Right lobe of liver (tissue), 6 donors: Measurements from ENCODE around the gene FIBP. TPM values are rescaled to one million over a fixed set of nuclear protein-coding genes. Genes with fewer than 3 reads are reported as not detected.
A peak's percentile ranks its signal among the peaks of the same experiment; 100 is the strongest.

Source experiments
- ATAC-seq, 4 donors: fragments of 200-7000 bp; cut with Tn5 transposase; one replicate each; pipeline ENCODE4 v1.9.1; 2020; ENCODE audit warnings: mild to moderate bottlenecking in 4 of 4, moderate library complexity in 4 of 4
- DNase-seq, 3 donors: peaks; one replicate each; pipeline ENCODE4 v3.0.0-alpha.2; 2020
- H3K27ac ChIP-seq, 3 donors: fragments of 200-600 bp; one replicate each; pipeline ENCODE4 v1.8.0; 2022
- H3K27me3 ChIP-seq, 2 donors: fragments of 200-600 bp; one replicate each; pipeline ENCODE4 v1.8.0; 2022
- H3K36me3 ChIP-seq, 4 donors: fragments of 200-600 bp; sonication (generic) in 1 of 4; one replicate each; pipeline versions ENCODE4 v1.5.1 to v1.8.0; 2017 to 2022; ENCODE audit warnings: control low read depth in 1 of 4
- H3K4me1 ChIP-seq, 4 donors: fragments of 200-600 bp; sonication (generic) in 1 of 4; one replicate each; pipeline versions ENCODE4 v1.5.1 to v1.8.0; 2017 to 2022; ENCODE audit warnings: control low read depth in 1 of 4
- H3K4me3 ChIP-seq, 3 donors: fragments of 200-600 bp; one replicate each; pipeline ENCODE4 v1.8.0; 2022
- H3K9me3 ChIP-seq, 4 donors: fragments of 200-600 bp; sonication (generic) in 1 of 4; one replicate each; pipeline versions ENCODE4 v1.5.1 to v1.8.0; 2017 to 2022; ENCODE audit warnings: control low read depth in 1 of 4
- POLR2A ChIP-seq: fragments of 450-650 bp; IDR thresholded peaks from one replicate; pipeline ENCODE4 v1.6.1; 2017; ENCODE audit warnings: antibody characterized with exemption, mild to moderate bottlenecking
- WGBS: methylation state at CpG from one replicate; pipeline ENCODE4 v1.1.6; 2018; ENCODE audit warnings: low coverage, low lambda C conversion rate; ENCODE audit not compliant: insufficient coverage; ENCODE audit errors: missing lambda C conversion rate; 5-methylcytosine and 5-hydroxymethylcytosine counted together
- intact Hi-C, 2 donors: fragments of 100-400 bp; cut with DNase I; formaldehyde crosslinking; loops; one replicate each; pipeline versions ENCODE4 v1.11.2 to v1.14.1; 2022
- total RNA-seq, 6 experiments: library from RNA; depleted of rRNA in 2 of 6; stranded (reverse); fragments of >200 nt in 2 of 6; fragmentation: NEBNext Ultra II Directional in 3 of 6; extraction: Animal tissue kit (Norgen Biotek cat#: 25700) in 3 of 6; gene quantifications; one replicate each; pipeline versions ENCODE4 v1.1.0 to v1.2.4, GENCODE V29; 2016 to 2023
- TF ChIP-seq, protein P1 (sequence below), 4 donors: fragments of 200-600 bp in 3 of 4; fragments of 450-650 bp in 1 of 4; IDR thresholded peaks; one replicate each; pipeline versions ENCODE4 v1.5.1 to v1.8.0; 2016 to 2022; ENCODE audit warnings: antibody characterized with exemption in 4 of 4, mild to moderate bottlenecking in 2 of 4
- donor health status: DM: no; HTN: yes; CAD: no.
- donor health status: DM: no; HTN: no; CAD: no.
- donor health status: DM: no; HTN: no; CAD: no.
- donor health status: DM: no; HTN: yes; CAD: no.
- donor health status: DM: no; HTN: yes; CAD: no.

Gene FIBP
- total RNA-seq, 6 experiments from 2014 or later: 19.4 to 66.1 (median 23.3) TPM

DNA sequence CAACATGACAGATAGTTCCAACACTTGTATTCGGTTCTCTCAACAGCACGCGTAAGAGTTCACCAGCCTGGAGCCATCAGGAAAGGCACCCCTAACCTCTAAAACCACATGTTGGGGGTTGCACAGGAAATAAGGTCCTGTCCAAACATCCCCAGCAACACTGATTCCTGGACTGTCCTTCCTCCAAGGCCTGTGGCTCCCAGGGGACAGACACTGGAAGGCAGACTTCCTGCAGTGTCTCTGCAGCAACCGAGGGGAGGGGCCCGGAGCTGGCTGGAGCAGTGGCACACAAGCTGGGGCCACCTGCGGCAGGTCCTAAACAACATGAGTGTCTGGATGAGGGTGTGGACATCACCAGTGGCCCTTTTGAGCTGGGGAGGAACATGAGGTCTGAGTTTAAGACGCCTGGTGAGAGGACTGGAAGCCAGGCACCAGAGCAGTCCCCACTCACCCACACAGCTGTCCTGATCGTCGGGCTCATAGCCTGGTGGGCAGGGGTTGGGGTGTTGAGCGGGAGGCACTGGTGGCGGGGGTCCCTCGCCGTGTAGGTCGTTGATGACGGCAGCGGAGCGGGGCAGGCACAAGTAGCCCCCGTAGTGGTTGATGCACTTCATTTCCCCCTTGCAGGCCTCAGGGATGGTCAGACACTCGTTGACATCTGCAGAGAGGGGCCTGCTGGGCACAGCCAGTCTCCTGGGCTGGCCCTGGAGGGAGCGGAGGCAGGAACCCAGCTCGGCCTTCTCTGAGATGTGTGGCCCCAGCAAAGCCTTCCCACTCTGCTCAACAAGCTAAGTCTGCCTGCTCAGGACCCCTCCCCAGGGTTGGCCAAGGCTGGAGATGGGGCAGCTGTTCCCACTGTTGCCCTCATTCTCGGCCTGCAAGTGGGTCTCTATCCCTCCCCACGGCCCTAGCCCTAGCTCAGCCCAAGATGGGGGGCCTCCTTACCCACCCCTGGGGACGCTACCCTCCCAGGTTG, 17.3 kb downstream of the FIBP start:
- DNase-seq: peak in 1 of 3 donors; percentile 52
- H3K4me3 ChIP-seq: no peak overlapping the region

DNA sequence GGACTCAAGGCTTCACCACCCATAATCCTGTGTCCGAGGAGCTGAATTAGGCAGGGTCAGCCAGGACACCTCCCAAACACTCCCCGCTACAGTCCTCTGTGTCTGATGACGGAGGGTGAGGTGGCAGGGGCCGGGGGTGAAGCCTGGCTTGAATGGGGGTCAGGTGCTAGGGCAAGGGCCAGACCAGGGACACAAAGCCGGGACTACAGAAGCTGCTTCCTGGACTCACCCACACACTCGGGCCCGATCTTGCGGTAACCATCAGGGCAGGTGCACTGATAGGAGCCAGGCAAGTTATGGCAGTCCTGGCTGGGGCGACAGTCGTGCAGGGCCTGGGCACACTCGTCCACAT, 18.0 kb downstream of the FIBP start:
- Histone ChIP-seq H3K27ac (no peak overlapping the region), H3K36me3 (peaks cover 0 to 4% (median 2%) of the 10 kb centered on the region in 4 donors), H3K4me3 (no peak overlapping the region), H3K9me3 (no peaks in the 10 kb centered on the region), H3K4me1 (peaks cover 0 to 9% (median 0%) of the 10 kb centered on the region in 4 donors), H3K27me3 (no peaks in the 10 kb centered on the region)
- no CpG with 5 or more reads among the region's 11 CpGs for WGBS
- DNase-seq: peak in 1 of 3 donors; percentile 52
- no peak for TF ChIP-seq POLR2A
- TF ChIP-seq, protein P1, sequence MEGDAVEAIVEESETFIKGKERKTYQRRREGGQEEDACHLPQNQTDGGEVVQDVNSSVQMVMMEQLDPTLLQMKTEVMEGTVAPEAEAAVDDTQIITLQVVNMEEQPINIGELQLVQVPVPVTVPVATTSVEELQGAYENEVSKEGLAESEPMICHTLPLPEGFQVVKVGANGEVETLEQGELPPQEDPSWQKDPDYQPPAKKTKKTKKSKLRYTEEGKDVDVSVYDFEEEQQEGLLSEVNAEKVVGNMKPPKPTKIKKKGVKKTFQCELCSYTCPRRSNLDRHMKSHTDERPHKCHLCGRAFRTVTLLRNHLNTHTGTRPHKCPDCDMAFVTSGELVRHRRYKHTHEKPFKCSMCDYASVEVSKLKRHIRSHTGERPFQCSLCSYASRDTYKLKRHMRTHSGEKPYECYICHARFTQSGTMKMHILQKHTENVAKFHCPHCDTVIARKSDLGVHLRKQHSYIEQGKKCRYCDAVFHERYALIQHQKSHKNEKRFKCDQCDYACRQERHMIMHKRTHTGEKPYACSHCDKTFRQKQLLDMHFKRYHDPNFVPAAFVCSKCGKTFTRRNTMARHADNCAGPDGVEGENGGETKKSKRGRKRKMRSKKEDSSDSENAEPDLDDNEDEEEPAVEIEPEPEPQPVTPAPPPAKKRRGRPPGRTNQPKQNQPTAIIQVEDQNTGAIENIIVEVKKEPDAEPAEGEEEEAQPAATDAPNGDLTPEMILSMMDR (IDR thresholded peaks at IDR 0.05): no peak
- intact Hi-C loops: no loop called here
- no peak for ATAC-seq

More for the DNA sequence above, 17.3 kb downstream of the FIBP start:
- WGBS: 55% methylated on average over 7 of the region's 24 CpGs
- Histone ChIP-seq H3K9me3 (no peaks in the 10 kb centered on the region), H3K27ac (peak overlapping the region; percentile 52 to 88 (median 69)), H3K36me3 (peaks cover 0 to 3% (median 1%) of the 10 kb centered on the region in 4 donors), H3K4me1 (peaks cover 0 to 9% (median 0%) of the 10 kb centered on the region in 4 donors), H3K27me3 (no peaks in the 10 kb centered on the region)
- ATAC-seq: peak in 1 of 4 donors; percentile 3
- TF ChIP-seq POLR2A: no peak
- TF ChIP-seq, protein P1 (IDR thresholded peaks at IDR 0.05): no peak
- intact Hi-C loops: no loop called here

DNA sequence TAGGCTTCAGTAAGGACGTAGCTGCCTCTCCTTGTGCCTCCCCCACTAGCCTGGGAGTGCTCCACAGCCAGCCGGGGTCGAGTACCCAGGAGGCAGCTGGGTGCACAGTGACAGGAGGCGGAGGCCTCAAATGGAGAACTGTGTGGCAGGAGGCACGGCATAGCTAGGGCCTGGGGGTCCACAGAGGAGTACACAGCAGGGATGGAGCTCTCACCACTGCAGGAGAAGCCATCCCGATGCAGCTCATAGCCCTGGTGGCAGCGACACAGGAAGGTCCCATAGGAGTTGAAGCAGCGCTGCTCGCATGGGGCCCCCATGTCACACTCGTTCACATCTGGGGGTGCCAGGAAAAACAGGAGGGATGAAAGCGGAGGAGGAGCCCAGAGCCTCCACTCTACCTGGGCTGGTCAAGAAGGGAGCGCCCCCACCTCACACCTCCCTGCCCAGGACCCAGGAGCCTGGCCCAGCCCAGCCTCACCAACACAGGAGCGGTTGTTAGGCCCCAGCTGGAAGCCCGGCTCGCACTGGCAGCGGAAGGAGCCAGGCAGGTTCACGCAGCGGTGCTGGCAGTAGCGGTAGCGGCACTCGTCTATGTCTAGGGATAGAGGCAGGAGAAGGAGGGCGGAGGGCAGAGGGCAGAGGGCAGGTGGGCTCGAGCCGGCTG, 18.5 kb downstream of the FIBP start:
- intact Hi-C loops: no loop called here

DNA sequence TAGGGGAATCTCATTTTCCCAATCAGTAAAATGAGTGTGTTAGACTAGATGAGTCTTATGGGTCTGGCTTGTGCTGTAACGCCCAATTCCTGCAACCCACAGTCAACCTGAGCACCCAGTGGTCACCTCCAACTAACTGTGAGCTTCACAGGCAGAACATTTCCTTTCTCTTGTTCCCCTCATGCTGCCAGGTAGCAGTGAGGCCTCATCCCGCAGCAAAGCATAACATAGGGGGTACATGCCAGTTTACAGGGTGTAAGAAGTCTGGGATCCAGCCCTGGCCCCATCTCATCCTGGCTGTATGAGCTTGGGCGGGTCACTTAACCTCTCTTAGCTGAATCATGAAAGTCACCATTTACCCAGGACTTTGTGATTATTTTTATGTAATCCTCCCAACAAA, 19.4 kb downstream of the FIBP start:
- no peak overlapping the region for H3K4me3 ChIP-seq
- TF ChIP-seq, protein P1 (IDR thresholded peaks at IDR 0.05): no peak
- TF ChIP-seq POLR2A: no peak
- H3K27ac ChIP-seq: no peak overlapping the region
- no peaks in the 10 kb centered on the region for H3K27me3 ChIP-seq
- no peak for DNase-seq
- WGBS: no CpG with 5 or more reads among the region's 3 CpGs
- H3K9me3 ChIP-seq: no peaks in the 10 kb centered on the region
- peaks cover 0 to 7% (median 0%) of the 10 kb centered on the region in 4 donors for H3K4me1 ChIP-seq
- peaks cover 0 to 17% (median 9%) of the 10 kb centered on the region in 4 donors for H3K36me3 ChIP-seq
- ATAC-seq: no peak
- intact Hi-C loops: no loop called here

More for the DNA sequence above, 18.5 kb downstream of the FIBP start:
- Histone ChIP-seq H3K27ac (no peak overlapping the region), H3K4me3 (no peak overlapping the region), H3K9me3 (no peaks in the 10 kb centered on the region), H3K27me3 (no peaks in the 10 kb centered on the region), H3K4me1 (peaks cover 0 to 9% (median 0%) of the 10 kb centered on the region in 4 donors), H3K36me3 (peaks cover 0 to 9% (median 5%) of the 10 kb centered on the region in 4 donors)
- DNase-seq: peak in 1 of 3 donors; percentile 53
- TF ChIP-seq POLR2A: no peak
- TF ChIP-seq, protein P1 (IDR thresholded peaks at IDR 0.05): no peak
- 47% methylated on average over 3 of the region's 24 CpGs for WGBS
- no peak for ATAC-seq
